ENCODE data around the gene EXD3. TPM values are rescaled to one million over a fixed set of nuclear protein-coding genes. Genes with fewer than 3 reads are reported as not detected.

EXD3 gene
- polyA plus RNA-seq, 1 donor, result 14.1 TPM

DNA sequence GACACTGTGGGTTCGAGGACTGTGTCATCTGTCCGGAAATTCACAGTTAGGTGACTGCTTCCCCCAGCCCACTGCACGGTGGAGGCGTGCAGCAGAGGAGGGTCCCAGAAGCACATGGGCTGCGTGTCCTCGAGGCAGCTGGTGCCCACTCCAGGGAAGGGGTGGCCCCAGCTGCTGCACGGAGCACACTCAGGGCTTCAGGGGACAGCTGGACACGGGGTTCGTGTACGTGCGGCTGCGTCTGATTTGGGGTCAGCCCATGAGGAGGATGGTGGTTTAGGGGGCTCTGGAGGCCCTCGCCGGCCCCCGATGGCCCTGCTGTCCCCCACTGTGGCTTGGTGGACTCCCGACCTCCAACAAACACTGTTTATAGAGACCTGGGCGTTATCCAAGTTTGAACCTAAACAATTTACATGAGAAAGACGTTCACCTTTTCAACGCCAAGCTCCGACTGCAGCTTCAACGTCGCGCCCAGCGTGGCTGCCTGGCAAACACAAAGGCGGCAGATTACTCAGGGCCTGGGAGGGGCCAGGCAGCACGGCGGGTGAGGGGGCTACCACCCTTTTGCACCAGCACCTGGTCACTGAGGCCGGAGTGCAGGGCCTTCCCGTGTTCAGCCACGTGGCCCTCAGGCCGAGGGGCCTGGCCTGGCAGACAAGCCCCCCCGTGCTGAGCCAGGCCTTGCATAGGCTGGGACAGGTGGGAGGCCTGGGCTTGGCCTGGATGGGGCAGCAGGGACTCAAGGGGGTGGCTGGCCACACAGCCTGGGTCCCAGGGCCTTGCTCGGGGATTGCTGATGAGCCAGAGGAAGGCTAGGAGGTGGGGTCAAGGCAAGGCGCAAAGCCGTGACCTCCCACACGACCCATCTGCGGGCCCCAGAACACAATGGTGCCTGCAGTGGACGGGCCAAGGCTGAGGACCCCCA, 55.2 kb downstream of the EXD3 start:
- no peak for DNase-seq

- no peak for DNase-seq
Measured at GRCh38 chr9:137366891-137367381, 56.0 kb downstream of the EXD3 start.

DNA sequence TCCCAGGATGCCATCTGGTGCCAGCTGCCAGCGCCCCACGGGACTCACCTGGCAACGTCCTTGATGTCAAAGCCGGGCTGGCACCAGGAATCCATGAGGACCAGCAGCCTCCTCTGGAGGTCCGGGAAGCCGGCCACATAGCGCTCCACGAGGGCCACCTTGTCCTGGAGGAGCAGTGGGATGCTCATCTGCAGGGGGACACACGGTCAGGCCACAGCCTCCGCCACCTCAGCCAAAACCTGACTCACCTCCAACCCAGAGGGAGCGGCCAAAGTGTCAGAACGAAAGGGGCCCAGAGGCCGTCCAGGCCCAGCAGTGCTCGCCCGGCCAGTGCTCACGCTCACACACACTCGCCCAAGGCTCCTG, 56.5 kb downstream of the EXD3 start:
- no peak for DNase-seq

GRCh38 chr9:137365552-137366444, 57.2 kb downstream of the EXD3 start:
- DNase-seq, result no peak

GRCh38 chr9:137365056-137365455, 57.9 kb downstream of the EXD3 start:
- no peak for DNase-seq

GRCh38 chr9:137359850-137360249, 63.1 kb downstream of the EXD3 start:
- no peak for DNase-seq

DNA sequence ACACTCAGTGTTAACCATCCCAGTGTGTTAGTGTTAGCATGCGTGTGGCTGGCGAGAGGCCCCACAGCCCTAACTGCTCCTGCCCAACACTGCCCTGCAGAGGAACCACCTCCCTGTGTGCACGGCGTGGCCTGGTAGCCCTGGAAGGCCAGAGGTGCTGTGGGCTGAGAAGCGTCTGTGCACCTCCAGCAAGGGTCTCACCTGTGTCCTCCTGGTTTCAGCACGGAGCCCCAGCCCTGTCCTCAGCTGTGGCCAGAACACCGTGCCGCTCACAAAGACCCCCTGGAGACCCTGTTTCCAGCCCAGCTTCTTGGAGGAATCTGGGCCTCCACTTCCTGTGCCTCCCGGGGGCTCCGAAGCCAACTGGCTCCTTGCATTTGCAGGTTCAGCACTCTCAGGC, 64.8 kb downstream of the EXD3 start:
- DNase-seq, result no peak

DNA sequence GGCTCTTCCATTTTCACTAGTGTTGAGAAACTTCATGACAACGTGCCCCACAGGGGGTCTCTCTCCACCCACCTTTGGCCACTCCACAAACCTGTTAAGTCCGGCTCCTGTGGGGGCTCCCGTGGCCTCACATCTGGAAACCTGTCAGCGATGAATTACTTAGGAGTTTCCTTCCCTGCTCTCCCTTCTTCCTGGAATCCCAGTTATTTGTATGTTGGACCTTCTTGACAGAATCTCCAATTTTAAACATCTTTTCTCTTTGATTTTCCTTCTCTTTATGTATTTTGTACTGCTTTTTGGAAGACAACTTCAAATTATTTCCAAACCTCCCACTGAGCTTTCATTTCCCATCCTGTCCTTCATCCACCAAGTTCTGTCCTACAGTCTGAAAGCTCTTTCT, 65.8 kb downstream of the EXD3 start:
- no peak for DNase-seq

- DNase-seq, result no peak
Measured at GRCh38 chr9:137355761-137356365, 67.1 kb downstream of the EXD3 start.

DNA sequence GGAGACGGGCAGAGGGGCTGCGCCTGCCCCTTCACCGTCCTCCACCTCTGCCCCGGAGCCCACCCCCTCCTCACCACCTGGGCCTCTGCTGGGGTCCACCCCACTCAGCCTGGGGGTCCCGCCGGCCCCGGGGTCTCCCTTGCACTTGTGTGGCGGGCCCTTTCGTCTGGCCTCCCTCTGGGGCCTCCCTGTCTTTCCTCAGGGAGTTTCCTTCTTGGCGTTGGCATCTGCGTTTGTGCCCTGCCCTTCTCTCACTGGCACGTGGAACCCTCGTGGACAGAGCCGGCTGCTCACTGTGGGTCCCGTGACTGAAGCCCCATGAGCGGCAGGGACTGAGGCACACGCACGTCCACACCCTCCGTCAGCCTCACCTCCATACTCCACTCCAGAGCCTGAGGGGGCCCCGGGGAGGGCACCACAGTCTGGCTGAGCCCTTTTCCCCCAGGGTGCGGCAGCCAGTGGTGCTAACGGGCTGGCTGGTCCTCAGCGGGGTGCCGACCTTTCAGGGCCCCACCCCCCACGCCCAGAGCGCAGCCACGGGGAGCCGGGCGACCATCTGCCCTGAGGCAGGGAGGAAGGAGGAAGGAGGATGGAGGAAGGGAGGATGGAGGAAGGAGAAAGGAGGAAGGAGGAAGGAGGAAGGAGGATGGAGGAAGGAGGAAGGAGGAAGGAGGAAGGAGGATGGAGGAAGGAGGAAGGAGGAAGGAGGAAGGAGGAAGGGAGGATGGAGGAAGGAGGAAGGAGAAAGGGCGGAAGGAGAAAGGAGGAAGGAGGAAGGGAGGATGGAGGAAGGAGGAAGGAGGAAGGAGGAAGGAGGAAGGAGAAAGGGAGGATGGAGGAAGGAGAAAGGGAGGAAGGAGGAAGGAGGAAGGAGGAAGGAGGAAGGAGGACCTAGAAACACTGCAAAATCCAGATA, 67.9 kb downstream of the EXD3 start:
- DNase-seq, result no peak

GRCh38 chr9:137354153-137354844, 68.7 kb downstream of the EXD3 start:
- no peak for DNase-seq

DNA sequence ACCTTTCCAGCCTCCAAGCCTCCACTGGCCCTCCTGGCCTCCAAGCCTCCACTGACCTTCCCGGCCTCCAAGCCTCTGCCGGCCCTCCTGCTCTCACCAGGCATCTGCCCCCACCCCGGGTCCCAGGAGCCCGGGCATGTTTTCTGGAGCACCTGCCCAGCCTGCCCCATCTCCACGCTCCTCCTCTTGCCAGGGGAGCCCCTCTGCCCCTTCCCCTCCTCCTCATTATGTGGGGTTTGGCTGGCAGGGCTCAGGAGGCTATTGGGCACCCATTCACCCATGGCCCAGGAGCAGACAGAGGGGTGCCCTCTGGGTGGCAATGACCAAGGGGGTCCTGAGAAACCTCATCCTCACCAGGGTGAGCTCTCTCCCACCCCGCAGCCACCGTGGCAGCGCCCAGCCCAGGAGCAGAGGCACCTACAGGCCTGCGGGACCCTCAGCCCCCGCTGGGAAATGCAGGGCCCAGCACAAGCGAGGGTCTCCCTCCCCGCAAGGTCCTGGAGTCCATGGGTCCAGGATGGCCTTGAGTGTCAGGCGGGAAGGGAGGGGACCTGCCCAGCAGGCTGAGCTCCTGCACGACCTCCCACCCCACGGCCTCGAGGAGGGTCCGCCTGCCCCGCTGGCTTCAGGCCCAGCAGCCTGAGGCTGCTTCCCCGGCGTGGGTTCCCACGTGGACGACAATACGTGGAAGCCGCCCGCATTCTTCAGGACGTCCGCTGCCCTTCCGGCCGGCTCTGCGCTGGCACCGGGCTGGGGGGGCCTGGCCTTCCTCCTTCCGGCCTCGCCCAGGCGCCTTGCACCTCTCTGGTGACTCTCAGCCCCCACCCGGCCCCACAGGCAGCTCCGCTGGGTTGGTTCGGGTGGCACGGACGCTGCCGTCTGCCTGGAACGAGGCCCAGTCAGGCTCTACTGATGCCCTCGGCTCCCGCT, 69.5 kb downstream of the EXD3 start:
- DNase-seq, result no peak

- DNase-seq, result no peak
Measured at GRCh38 chr9:137352511-137353222, 70.3 kb downstream of the EXD3 start.

GRCh38 chr9:137351781-137352501, 71.0 kb downstream of the EXD3 start:
- no peak for DNase-seq

GRCh38 chr9:137350696-137351584, 72.0 kb downstream of the EXD3 start:
- DNase-seq, result no peak

DNA sequence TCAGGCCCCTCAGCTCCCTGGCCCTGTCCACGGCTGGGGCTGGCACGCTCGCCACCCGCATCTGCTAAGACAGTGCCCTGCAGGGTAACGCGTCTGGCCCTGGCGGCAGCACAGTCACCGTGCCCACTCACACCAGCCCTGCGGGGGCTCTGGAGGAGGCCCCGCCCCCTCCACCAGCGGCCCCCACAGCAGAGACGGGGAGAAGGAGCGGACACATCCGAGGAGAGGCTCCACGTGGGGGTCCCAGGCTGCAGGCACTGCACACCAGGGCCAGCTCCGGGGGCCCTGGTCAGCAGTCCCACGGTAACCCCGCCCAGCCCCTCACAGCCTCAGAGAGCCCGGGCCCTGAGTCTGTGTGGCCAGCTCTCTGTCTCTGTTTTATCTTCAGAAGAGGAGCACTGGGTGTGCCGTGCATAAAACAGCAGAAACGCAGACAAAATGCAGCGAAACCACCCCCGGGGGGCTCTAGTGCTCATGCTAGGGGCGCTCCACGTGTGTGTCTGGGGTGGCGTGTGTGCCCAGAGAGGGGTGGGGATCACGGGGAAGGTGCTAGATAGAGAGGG, 73.4 kb downstream of the EXD3 start:
- no peak for DNase-seq
